B cell (primary cell): ENCODE data around the gene MAGIX.

Experiments
- EZH2 ChIP-seq: IDR thresholded peaks from 2 replicates; pipeline ENCODE4 v1.6.1; 2012; ENCODE audit warnings: borderline replicate concordance, low read depth, mild to moderate bottlenecking, moderate library complexity, low read length; ENCODE audit not compliant: insufficient read depth, poor library complexity, severe bottlenecking
- TF ChIP-seq, protein P1 (sequence below): fragments of 200-600 bp; IDR thresholded peaks from one replicate; pipeline ENCODE4 v1.8.0; 2022; ENCODE audit warnings: antibody characterized with exemption, mild to moderate bottlenecking

DNA sequence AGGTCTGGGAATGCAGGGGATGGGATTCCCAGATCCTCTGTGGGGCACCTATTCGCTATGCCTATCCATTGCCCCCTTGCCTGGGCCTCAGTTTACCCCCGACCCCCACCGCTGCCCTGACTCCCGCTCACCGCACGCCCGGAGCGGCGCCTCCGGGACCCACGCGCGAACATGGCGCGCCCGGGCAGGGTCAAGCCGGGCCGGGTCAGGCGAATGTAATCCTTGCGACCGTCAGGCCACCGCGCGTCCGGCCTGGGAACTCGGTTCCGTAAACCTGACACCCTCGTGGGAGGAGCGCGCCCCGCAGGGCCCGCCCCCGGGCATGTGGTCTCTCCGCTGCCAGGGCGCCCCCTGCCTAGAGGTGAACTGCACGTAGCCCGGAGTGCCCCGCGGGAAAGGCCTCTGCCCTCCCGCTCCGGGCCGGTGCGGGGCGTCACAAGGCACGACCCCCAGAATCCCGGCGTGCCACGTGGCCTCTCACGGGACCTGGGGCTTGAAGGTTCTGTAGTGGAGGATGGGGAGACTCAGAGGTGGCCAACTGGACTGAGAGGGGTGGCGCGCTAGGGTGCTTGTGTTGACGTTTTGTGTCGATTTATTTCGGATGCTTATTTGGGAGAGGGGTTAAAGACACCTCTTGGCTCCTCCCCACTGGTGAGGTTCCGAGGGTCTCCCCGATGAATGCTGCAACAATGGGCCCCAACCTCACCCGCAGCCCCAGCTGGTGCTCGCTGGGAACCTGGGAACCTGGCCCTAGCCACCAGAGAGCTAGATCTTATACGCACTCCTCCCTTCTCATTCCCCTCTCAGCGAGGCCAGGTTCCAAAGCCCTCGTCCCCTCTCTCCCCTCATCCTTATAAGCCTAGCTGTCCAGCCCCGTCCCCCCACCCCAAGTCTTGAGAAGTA is 23.8 kb downstream of the MAGIX start, which contains the start of gene PRICKLE3:
- TF ChIP-seq EZH2, result no peak
- TF ChIP-seq, protein P1, sequence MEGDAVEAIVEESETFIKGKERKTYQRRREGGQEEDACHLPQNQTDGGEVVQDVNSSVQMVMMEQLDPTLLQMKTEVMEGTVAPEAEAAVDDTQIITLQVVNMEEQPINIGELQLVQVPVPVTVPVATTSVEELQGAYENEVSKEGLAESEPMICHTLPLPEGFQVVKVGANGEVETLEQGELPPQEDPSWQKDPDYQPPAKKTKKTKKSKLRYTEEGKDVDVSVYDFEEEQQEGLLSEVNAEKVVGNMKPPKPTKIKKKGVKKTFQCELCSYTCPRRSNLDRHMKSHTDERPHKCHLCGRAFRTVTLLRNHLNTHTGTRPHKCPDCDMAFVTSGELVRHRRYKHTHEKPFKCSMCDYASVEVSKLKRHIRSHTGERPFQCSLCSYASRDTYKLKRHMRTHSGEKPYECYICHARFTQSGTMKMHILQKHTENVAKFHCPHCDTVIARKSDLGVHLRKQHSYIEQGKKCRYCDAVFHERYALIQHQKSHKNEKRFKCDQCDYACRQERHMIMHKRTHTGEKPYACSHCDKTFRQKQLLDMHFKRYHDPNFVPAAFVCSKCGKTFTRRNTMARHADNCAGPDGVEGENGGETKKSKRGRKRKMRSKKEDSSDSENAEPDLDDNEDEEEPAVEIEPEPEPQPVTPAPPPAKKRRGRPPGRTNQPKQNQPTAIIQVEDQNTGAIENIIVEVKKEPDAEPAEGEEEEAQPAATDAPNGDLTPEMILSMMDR, result peak; percentile 64
